ENCODE measurements around the gene PARD3. TPM values are rescaled to one million over a fixed set of nuclear protein-coding genes. Genes with fewer than 3 reads are reported as not detected.

The PARD3 gene
- total RNA-seq, 1 experiment from 2014 or later = 46.3 TPM

DNA sequence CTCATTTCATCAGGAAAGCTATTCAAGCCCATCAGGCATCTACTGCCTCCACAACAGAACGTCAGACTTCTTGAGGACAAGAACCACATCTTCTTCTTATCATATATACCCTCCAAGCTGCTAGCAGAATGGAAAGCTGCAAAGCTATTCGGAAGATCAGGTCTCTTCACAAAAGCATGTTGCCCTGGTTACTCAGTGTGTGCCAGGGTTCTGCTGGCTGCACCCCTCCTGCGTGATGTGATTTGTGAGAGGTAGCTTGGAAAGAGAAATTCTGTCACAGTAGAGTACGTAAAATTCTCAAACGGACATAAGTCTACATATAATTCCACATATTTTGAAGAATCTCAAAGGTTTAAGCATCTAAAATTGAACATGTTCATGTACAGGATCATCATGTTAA is 681.7 kb downstream of the PARD3 start:
- intact Hi-C loops (cut with micrococcal nuclease) = no loop called here

More for the DNA sequence above, 681.7 kb downstream of the PARD3 start:
- no peak overlapping the region for H2AFZ ChIP-seq (ENCODE audit: low read depth, low read length, poor library complexity, severe bottlenecking)
- H3K36me3 ChIP-seq (ENCODE audit: control insufficient read depth in 1 of 2, insufficient read depth in 2 of 2, low read length in 2 of 2) = no peaks in the 10 kb centered on the region
- TF ChIP-seq EGR1 (IDR thresholded peaks at IDR 0.05; ENCODE audit: low read depth) (no peak), RAD21 (IDR thresholded peaks at IDR 0.05; ENCODE audit: low read depth) (no peak), SRF (IDR thresholded peaks at IDR 0.05; ENCODE audit: low read depth) (no peak), CBX3 (IDR thresholded peaks at IDR 0.05; ENCODE audit: low read depth) (no peak), EZH2 (IDR thresholded peaks at IDR 0.05) (no peak), ZNF274 (IDR thresholded peaks at IDR 0.05; ENCODE audit: low read depth, low read length) (no peak), MAX (IDR thresholded peaks at IDR 0.05) (no peak), POLR2AphosphoS5 (IDR thresholded peaks at IDR 0.05; ENCODE audit: low read depth, low read length) (no peak), CEBPB (IDR thresholded peaks at IDR 0.05; ENCODE audit: low read depth) (no peak), JUND (IDR thresholded peaks at IDR 0.05) (no peak), TCF7L2 (IDR thresholded peaks at IDR 0.05; ENCODE audit: borderline replicate concordance, extremely low read depth, insufficient read depth, insufficient read length) (no peak), REST (IDR thresholded peaks at IDR 0.05; ENCODE audit: low read depth) (no peak), YY1 (IDR thresholded peaks at IDR 0.05; ENCODE audit: extremely low read depth, insufficient replicate concordance, low read depth, low read length) (no peak)
- no peaks in the 10 kb centered on the region for H4K20me1 ChIP-seq (ENCODE audit: insufficient read depth)
- BruUV-seq (replicated peaks) = no TSS peak
- H3K79me2 ChIP-seq (ENCODE audit: insufficient read depth, low read length) = no peaks in the 10 kb centered on the region
- no peak overlapping the region for H3K4me2 ChIP-seq (ENCODE audit: low read length)
- no peak overlapping the region for H3K27ac ChIP-seq (ENCODE audit: low read depth, low read length)
- no peak overlapping the region for H3K9ac ChIP-seq (ENCODE audit: low read length)
- H3K4me1 ChIP-seq (ENCODE audit: control insufficient read depth in 1 of 2, insufficient read depth in 2 of 2, low read length in 2 of 2) = no peaks in the 10 kb centered on the region
- H3K4me3 ChIP-seq (replicated peaks in 1 of 2; ENCODE audit: low read depth in 1 of 2, low read length in 2 of 2) = no peak overlapping the region
- no peaks in the 10 kb centered on the region for H3K27me3 ChIP-seq (ENCODE audit: insufficient read depth, low read length)
- no peaks in the 10 kb centered on the region for H3K9me3 ChIP-seq (ENCODE audit: control insufficient read depth in 1 of 2, insufficient read depth in 1 of 2, low read depth in 1 of 2, low read length in 2 of 2)
- no peak for ATAC-seq
- RAD21 ChIA-PET (ENCODE audit: low non-redundant PET in 1 of 2, low total read pairs in 2 of 2, uncharacterized antibody in 2 of 2, unreplicated experiment in 2 of 2) = no interaction called here
- DNase-seq (ENCODE audit: low read depth, low spot score) = no peak
- CTCF ChIA-PET = no interaction called here
- POLR2A ChIA-PET = no interaction called here
- H3K9me2 ChIP-seq (ENCODE audit: insufficient read depth) = no peaks in the 10 kb centered on the region

All from HCT116 (cell line).